Mesothelial cell of epicardium (in vitro differentiated cells): Measurements from ENCODE around the gene CCDC117. TPM values are rescaled to one million over a fixed set of nuclear protein-coding genes. Genes with fewer than 3 reads are reported as not detected.
"Not testable (repeated sequence)": the region's sequence is repeated elsewhere in the genome, so short reads cannot be mapped to it uniquely, and the experiment has no call there.

Experiments
- DNase-seq, 2 experiments: peaks; one replicate each; pipeline ENCODE4 v3.0.0; 2021; ENCODE audit warnings: low spot score in 2 of 2; ENCODE audit not compliant: unreplicated experiment in 2 of 2
- H3K27ac Mint-ChIP-seq: 2 replicates; pipeline ENCODE4 v1.8.0; 2021; ENCODE audit warnings: mixed read lengths
- H3K27me3 Mint-ChIP-seq: 2 replicates; pipeline ENCODE4 v1.8.0; 2021; ENCODE audit warnings: low read depth, mixed read lengths
- H3K36me3 Mint-ChIP-seq: 2 replicates; pipeline ENCODE4 v1.8.0; 2021; ENCODE audit warnings: mixed read lengths
- H3K4me1 Mint-ChIP-seq: 2 replicates; pipeline ENCODE4 v1.8.0; 2021; ENCODE audit warnings: mixed read lengths
- H3K4me3 Mint-ChIP-seq: 2 replicates; pipeline ENCODE4 v1.8.0; 2021; ENCODE audit warnings: mild to moderate bottlenecking, moderate library complexity, mixed read lengths
- H3K9me3 Mint-ChIP-seq: 2 replicates; pipeline ENCODE4 v1.8.0; 2021; ENCODE audit warnings: mixed read lengths
- total RNA-seq: library from RNA; stranded (reverse); gene quantifications from 3 replicates; pipeline ENCODE4 v1.2.1, GENCODE V29; 2021
- TF ChIP-seq, protein P1 (sequence below): fragments of 200-600 bp; sonication (generic); IDR thresholded peaks from one replicate; pipeline ENCODE4 v1.5.0; 2021; ENCODE audit warnings: antibody characterized with exemption; ENCODE audit not compliant: unreplicated experiment

Gene CCDC117
- total RNA-seq, 1 donor from 2014 or later: 22.8 TPM

DNA sequence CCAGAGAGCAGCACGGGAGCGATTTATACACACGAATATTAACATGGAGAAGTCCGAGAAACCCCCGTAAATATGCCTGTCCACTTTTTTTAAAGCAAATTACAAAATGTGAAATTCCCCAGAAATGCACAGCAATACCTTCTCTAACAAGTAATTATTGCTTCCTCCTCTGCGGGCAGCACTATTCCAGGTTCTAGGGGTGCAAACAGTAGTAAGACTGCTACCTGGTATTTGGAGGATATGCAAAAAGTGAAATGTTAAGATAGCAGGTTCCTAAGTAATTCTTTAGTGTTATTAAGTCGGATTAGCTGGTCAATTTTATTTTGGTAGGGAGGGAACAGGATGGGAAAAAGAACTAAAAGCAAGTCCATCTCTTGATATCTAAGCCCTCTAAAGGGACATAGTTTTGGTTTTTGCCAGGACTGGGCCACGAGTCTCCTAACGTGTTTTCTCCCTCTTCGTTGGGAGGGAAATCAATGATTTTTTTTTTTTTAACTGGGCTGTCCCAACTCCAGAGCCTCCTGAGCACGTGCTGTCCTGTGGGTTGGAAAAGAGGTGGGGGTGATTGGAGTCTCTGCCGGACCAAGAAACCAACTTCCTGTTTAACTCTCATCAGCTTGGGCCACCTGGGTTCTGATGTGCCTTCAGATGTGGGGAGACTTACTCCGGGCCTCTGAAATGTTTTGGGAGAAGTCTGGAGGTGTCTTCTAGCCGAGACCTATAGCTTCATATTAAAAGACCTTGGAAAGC is 29.5 kb downstream of the CCDC117 start:
- Mint-ChIP-seq H3K4me3 (peak overlapping the region; percentile 50), H3K9me3 (no peaks in the 10 kb centered on the region), H3K4me1 (peaks cover 26% of the 10 kb centered on the region), H3K27ac (peak overlapping the region; percentile 83), H3K36me3 (peaks cover 3% of the 10 kb centered on the region), H3K27me3 (no peaks in the 10 kb centered on the region)
- TF ChIP-seq, protein P1, sequence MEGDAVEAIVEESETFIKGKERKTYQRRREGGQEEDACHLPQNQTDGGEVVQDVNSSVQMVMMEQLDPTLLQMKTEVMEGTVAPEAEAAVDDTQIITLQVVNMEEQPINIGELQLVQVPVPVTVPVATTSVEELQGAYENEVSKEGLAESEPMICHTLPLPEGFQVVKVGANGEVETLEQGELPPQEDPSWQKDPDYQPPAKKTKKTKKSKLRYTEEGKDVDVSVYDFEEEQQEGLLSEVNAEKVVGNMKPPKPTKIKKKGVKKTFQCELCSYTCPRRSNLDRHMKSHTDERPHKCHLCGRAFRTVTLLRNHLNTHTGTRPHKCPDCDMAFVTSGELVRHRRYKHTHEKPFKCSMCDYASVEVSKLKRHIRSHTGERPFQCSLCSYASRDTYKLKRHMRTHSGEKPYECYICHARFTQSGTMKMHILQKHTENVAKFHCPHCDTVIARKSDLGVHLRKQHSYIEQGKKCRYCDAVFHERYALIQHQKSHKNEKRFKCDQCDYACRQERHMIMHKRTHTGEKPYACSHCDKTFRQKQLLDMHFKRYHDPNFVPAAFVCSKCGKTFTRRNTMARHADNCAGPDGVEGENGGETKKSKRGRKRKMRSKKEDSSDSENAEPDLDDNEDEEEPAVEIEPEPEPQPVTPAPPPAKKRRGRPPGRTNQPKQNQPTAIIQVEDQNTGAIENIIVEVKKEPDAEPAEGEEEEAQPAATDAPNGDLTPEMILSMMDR: no peak
- DNase-seq: no peak

DNA sequence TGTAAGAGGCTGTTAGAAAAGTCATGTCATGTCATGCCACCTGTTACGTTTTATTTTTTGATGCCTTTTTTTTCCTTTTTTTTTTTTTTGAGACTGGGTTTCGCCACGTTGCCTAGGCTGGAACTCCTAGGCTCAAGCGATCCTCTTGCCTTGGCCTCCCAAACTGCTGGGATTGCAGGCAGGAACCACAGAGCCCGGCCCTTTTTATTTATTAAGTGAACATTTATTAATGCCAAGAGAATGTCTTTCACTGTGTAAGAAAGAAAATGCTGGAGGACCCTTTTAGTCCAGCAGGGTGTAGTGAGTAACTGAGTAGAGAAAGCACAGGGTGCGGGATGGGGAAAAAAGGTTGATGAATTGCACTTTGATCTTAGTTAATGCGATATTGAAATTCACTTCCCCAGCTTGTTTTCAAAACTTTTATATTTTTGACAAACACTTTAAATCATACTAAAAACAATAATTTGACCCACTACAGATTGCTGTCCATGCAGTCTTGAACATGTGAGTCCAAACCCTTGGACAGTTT is 30.2 kb downstream of the CCDC117 start:
- no peaks in the 10 kb centered on the region for H3K27me3 Mint-ChIP-seq
- peak overlapping the region; percentile 50 for H3K4me3 Mint-ChIP-seq
- H3K27ac Mint-ChIP-seq: peak overlapping the region; percentile 83
- DNase-seq: no peak
- no peaks in the 10 kb centered on the region for H3K9me3 Mint-ChIP-seq
- H3K36me3 Mint-ChIP-seq: peaks cover 3% of the 10 kb centered on the region
- TF ChIP-seq, protein P1: no peak
- H3K4me1 Mint-ChIP-seq: peaks cover 26% of the 10 kb centered on the region

DNA sequence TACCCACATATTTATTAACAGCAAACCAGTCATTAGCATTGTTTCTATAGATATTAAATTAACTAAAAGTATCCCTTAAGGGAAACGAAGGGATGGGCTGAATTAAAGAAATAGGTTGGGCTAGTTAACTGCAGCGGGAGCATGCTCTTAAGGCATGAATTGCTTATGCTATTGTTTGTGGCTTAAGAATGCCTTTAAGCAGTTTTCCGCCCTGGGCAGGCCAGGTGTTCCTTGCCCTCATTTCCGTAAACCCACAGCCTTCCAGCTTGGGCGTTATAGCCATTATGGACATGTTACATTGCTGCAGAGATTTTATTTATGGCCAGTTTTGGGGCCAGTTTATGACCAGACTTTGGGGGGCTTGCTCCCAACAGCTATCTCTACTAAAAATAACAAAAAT is 32.9 kb downstream of the CCDC117 start:
- not testable (repeated sequence) for H3K9me3 Mint-ChIP-seq, H3K27ac Mint-ChIP-seq, H3K4me3 Mint-ChIP-seq, H3K36me3 Mint-ChIP-seq, H3K27me3 Mint-ChIP-seq, DNase-seq
- peaks cover 17% of the 10 kb centered on the region for H3K4me1 Mint-ChIP-seq

DNA sequence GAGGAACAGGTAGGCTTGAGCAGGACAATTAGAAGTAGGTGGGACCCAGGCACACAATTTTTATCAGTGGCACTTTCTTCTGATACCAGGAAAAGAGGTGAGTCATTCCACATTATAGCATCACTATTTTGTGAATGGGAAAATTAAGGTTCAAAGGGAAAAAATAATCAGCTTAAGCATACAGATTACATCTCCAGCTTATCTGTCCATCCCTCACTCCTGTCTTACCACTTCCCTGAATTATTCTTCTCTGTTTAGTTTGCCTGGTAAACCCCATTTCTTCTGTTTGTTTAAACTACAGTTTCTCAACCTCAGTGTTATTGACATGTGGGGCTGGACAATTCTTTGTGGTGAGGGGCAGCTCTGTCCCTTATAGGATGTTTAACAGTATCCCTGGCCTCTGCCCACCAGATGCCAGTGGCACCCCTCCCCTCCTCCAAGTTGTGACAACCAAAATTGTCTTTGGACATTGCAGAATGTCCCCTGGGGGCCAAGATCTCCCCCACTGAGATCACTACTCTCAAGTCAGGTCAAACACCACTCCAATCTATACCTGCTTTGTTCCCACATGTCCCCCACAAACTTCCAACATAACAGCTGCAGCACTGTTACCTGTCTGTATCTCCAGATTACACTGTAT is 36.3 kb downstream of the CCDC117 start:
- DNase-seq: no peak
- Mint-ChIP-seq H3K36me3 (peaks cover 4% of the 10 kb centered on the region), H3K27ac (no peak overlapping the region), H3K4me3 (no peak overlapping the region), H3K27me3 (no peaks in the 10 kb centered on the region), H3K4me1 (peaks cover 21% of the 10 kb centered on the region), H3K9me3 (no peaks in the 10 kb centered on the region)
- TF ChIP-seq, protein P1: no peak

DNA sequence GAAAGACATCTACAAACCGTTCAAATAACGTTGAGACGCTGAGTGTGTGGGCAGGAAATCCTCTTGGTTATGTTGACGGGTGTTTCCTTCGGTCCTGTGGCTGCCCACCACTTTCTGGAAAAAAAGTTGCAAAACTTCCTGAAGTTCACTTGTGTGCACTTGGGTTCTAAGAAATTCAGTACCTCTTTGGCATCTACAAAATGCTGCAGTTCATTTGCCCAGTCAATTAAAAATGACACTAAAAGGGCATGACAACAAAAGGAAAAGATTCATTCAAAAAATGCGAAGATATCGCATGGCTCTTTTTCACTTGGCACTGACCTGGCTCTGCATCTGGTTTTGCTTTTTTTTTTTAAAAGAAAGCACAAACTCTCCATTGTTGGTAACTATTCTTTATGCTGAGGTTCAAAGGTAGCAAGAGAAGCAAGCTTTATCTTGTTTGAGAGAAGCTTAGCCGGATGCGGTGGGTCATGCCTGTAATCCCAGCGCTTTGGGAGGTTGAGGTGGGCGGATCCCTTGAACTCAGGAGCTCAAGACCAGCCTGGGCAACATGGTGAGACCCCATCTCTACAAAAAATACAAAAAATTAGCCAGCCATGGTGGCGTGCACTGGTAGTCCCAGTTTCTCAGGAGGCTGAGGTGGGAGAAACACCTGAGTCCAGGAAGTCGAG is 38.5 kb downstream of the CCDC117 start:
- H3K9me3 Mint-ChIP-seq: no peaks in the 10 kb centered on the region
- peaks cover 21% of the 10 kb centered on the region for H3K4me1 Mint-ChIP-seq
- H3K4me3 Mint-ChIP-seq: no peak overlapping the region
- no peaks in the 10 kb centered on the region for H3K27me3 Mint-ChIP-seq
- TF ChIP-seq, protein P1: no peak
- DNase-seq: no peak
- no peak overlapping the region for H3K27ac Mint-ChIP-seq
- H3K36me3 Mint-ChIP-seq: peaks cover 3% of the 10 kb centered on the region

DNA sequence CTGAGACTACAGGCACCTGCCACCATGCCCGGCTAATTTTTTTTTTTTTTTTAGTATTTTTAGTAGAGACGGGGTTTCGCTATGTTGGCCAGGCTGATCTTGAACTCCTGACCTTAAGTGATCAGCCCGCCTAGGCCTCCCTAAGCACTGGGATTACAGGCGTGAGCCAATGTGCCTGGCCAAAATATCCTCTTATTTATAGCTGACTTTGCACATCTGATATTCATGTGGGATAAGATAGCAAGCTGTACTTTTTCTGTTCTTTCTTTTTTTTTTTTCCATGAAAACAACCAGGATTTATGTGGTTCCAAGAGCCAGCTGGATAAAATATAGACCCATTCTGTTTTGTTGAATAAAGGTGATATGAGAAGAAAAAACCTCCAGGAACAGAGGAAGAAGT is 40.0 kb downstream of the CCDC117 start:
- DNase-seq: no peak
- peak overlapping the region; percentile 66 for H3K27ac Mint-ChIP-seq
- no peaks in the 10 kb centered on the region for H3K9me3 Mint-ChIP-seq
- H3K36me3 Mint-ChIP-seq: peaks cover 3% of the 10 kb centered on the region
- no peak overlapping the region for H3K4me3 Mint-ChIP-seq
- H3K4me1 Mint-ChIP-seq: peaks cover 21% of the 10 kb centered on the region
- TF ChIP-seq, protein P1: no peak
- H3K27me3 Mint-ChIP-seq: no peaks in the 10 kb centered on the region
